Measurements from ENCODE around the gene LACTBL1. TPM values are rescaled to one million over a fixed set of nuclear protein-coding genes. Genes with fewer than 3 reads are reported as not detected.

The LACTBL1 gene
- total and polyA plus RNA-seq, 2 donors (not counting 1 experiment from before 2014, with no cell fraction given), result not detected

- H3K27ac ChIP-seq (ENCODE audit: insufficient read depth, low read length), result no peak overlapping the region
- no peak overlapping the region for H2AFZ ChIP-seq (ENCODE audit: low read length)
- H4K20me1 ChIP-seq (ENCODE audit: control insufficient read depth, extremely low read depth, insufficient read depth, low read length), result no peaks in the 10 kb centered on the region
- TF ChIP-seq CTCF (conservative IDR thresholded peaks at IDR 0.05 in 1 of 2, IDR thresholded peaks at IDR 0.05 in 1 of 2; ENCODE audit: low read depth in 1 of 2, low read length in 2 of 2), result no peak
- no peaks in the 10 kb centered on the region for H3K79me2 ChIP-seq (ENCODE audit: control insufficient read depth, insufficient read depth, low read length)
- DNase-seq (ENCODE audit: low read depth in 2 of 2), result no peak
- H3K9me3 ChIP-seq (ENCODE audit: control insufficient read depth, insufficient read depth, low read depth, low read length), result no peaks in the 10 kb centered on the region
- H3K4me3 ChIP-seq (replicated peaks in 1 of 4; ENCODE audit: control extremely low read depth in 1 of 4, insufficient read depth in 1 of 4, low read depth in 3 of 4, low read length in 4 of 4), result no peak overlapping the region
- H3K27me3 ChIP-seq (ENCODE audit: control insufficient read depth, insufficient read depth, low read length), result no peaks in the 10 kb centered on the region
- H3K4me1 ChIP-seq (ENCODE audit: control insufficient read depth, extremely low read depth, insufficient read depth, low read length), result no peaks in the 10 kb centered on the region
- no peak overlapping the region for H3K4me2 ChIP-seq (ENCODE audit: extremely low read depth, insufficient read depth, low read length)
- no peak overlapping the region for H3K9ac ChIP-seq (ENCODE audit: insufficient read depth, low read length)
- H3K36me3 ChIP-seq (ENCODE audit: control insufficient read depth, insufficient read depth, low read length), result no peaks in the 10 kb centered on the region
Measured at GRCh38 chr1:22907528-22907927, 65.1 kb downstream of the LACTBL1 start.

- Histone ChIP-seq H3K4me3 (replicated peaks in 1 of 4; ENCODE audit: control extremely low read depth in 1 of 4, insufficient read depth in 1 of 4, low read depth in 3 of 4, low read length in 4 of 4) (no peak overlapping the region), H3K9ac (ENCODE audit: insufficient read depth, low read length) (no peak overlapping the region), H3K4me1 (ENCODE audit: control insufficient read depth, extremely low read depth, insufficient read depth, low read length) (no peaks in the 10 kb centered on the region), H2AFZ (ENCODE audit: low read length) (no peak overlapping the region), H3K79me2 (ENCODE audit: control insufficient read depth, insufficient read depth, low read length) (no peaks in the 10 kb centered on the region), H4K20me1 (ENCODE audit: control insufficient read depth, extremely low read depth, insufficient read depth, low read length) (no peaks in the 10 kb centered on the region), H3K36me3 (ENCODE audit: control insufficient read depth, insufficient read depth, low read length) (no peaks in the 10 kb centered on the region), H3K27ac (ENCODE audit: insufficient read depth, low read length) (no peak overlapping the region), H3K4me2 (ENCODE audit: extremely low read depth, insufficient read depth, low read length) (no peak overlapping the region), H3K9me3 (ENCODE audit: control insufficient read depth, insufficient read depth, low read depth, low read length) (no peaks in the 10 kb centered on the region), H3K27me3 (ENCODE audit: control insufficient read depth, insufficient read depth, low read length) (no peaks in the 10 kb centered on the region)
- DNase-seq (ENCODE audit: low read depth in 2 of 2), result no peak
- no peak for TF ChIP-seq EZH2 (IDR thresholded peaks at IDR 0.05; ENCODE audit: low read length, missing control alignments)
- no peak for TF ChIP-seq CTCF (conservative IDR thresholded peaks at IDR 0.05 in 1 of 2, IDR thresholded peaks at IDR 0.05 in 1 of 2; ENCODE audit: low read depth in 1 of 2, low read length in 2 of 2)
Measured at GRCh38 chr1:22906968-22907367, 65.7 kb downstream of the LACTBL1 start.

- peak in 1 of 2 donors; percentile 71 for DNase-seq (ENCODE audit: low read depth in 2 of 2)
- H2AFZ ChIP-seq (ENCODE audit: low read length), result no peak overlapping the region
Measured at GRCh38 chr1:22903113-22903512, 69.6 kb downstream of the LACTBL1 start.

More at GRCh38 chr1:22903113-22903512, 69.6 kb downstream of the LACTBL1 start:
- H3K27me3 ChIP-seq (ENCODE audit: control insufficient read depth, insufficient read depth, low read length), result no peaks in the 10 kb centered on the region
- no peaks in the 10 kb centered on the region for H3K36me3 ChIP-seq (ENCODE audit: control insufficient read depth, insufficient read depth, low read length)
- H3K9ac ChIP-seq (ENCODE audit: insufficient read depth, low read length), result no peak overlapping the region
- no peaks in the 10 kb centered on the region for H3K4me1 ChIP-seq (ENCODE audit: control insufficient read depth, extremely low read depth, insufficient read depth, low read length)
- TF ChIP-seq CTCF (conservative IDR thresholded peaks at IDR 0.05 in 1 of 2, IDR thresholded peaks at IDR 0.05 in 1 of 2; ENCODE audit: low read depth in 1 of 2, low read length in 2 of 2), result no peak
- no peak for TF ChIP-seq EZH2 (IDR thresholded peaks at IDR 0.05; ENCODE audit: low read length, missing control alignments)
- H3K79me2 ChIP-seq (ENCODE audit: control insufficient read depth, insufficient read depth, low read length), result no peaks in the 10 kb centered on the region
- no peak overlapping the region for H3K4me2 ChIP-seq (ENCODE audit: extremely low read depth, insufficient read depth, low read length)
- no peaks in the 10 kb centered on the region for H3K9me3 ChIP-seq (ENCODE audit: control insufficient read depth, insufficient read depth, low read depth, low read length)
- no peak overlapping the region for H3K4me3 ChIP-seq (replicated peaks in 1 of 4; ENCODE audit: control extremely low read depth in 1 of 4, insufficient read depth in 1 of 4, low read depth in 3 of 4, low read length in 4 of 4)
- no peak overlapping the region for H3K27ac ChIP-seq (ENCODE audit: insufficient read depth, low read length)
- H4K20me1 ChIP-seq (ENCODE audit: control insufficient read depth, extremely low read depth, insufficient read depth, low read length), result no peaks in the 10 kb centered on the region

Other genes with a start within 250 kb of the LACTBL1 start
- gene TEX46, start 43.0 kb upstream of the LACTBL1 start, total RNA-seq, result 0.17 TPM in 1 of 2 replicates, not detected in the other
- not detected in 2 replicates for gene TEX46, start 43.0 kb upstream of the LACTBL1 start, polyA plus RNA-seq
- gene KDM1A, start 46.6 kb upstream of the LACTBL1 start, total RNA-seq, result 72.0 and 79.6 TPM in 2 replicates
- gene KDM1A, start 46.6 kb upstream of the LACTBL1 start, polyA plus RNA-seq, result 72.4 and 80.3 TPM in 2 replicates
- gene LUZP1, start 196.0 kb upstream of the LACTBL1 start, total RNA-seq, result 15.7 and 18.8 TPM in 2 replicates
- gene LUZP1, start 196.0 kb upstream of the LACTBL1 start, polyA plus RNA-seq, result 23.7 and 27.2 TPM in 2 replicates
- not detected in 2 replicates for gene HTR1D, start 244.6 kb upstream of the LACTBL1 start, total RNA-seq
- not detected in 2 replicates for gene HTR1D, start 244.6 kb upstream of the LACTBL1 start, polyA plus RNA-seq